Measurements from ENCODE around the gene GZMM.

- no peak for TF ChIP-seq USF2 (IDR thresholded peaks at IDR 0.05; ENCODE audit: borderline replicate concordance, low read depth, low read length)
- TF ChIP-seq RAD21 (IDR thresholded peaks at IDR 0.05; ENCODE audit: low read length): no peak
- TF ChIP-seq TEAD4 (IDR thresholded peaks at IDR 0.05; ENCODE audit: borderline replicate concordance, insufficient read depth): no peak
- TF ChIP-seq CTCF (IDR thresholded peaks at IDR 0.05): no peak
- no peak for TF ChIP-seq POLR2AphosphoS5 (IDR thresholded peaks at IDR 0.05; ENCODE audit: low read depth, low read length)
- TF ChIP-seq TAF1 (IDR thresholded peaks at IDR 0.05; ENCODE audit: borderline replicate concordance, low read depth, low read length): no peak
- no peak for TF ChIP-seq EP300 (IDR thresholded peaks at IDR 0.05; ENCODE audit: borderline replicate concordance in 1 of 2, low read depth in 1 of 2, low read length in 1 of 2)
- TF ChIP-seq IRF3 (IDR thresholded peaks at IDR 0.05; ENCODE audit: low read depth, low read length): no peak
- no peak for TF ChIP-seq EZH2phosphoT487 (IDR thresholded peaks at IDR 0.05; ENCODE audit: borderline replicate concordance, low read depth)
Measured at GRCh38 chr19:593505-593904, 49.7 kb downstream of the GZMM start.
